HG03097 (cell line): ENCODE data around the gene PHF20.
"Not testable (repeated sequence)": the region's sequence is repeated elsewhere in the genome, so short reads cannot be mapped to it uniquely, and the experiment has no call there.

Experiments used
- ATAC-seq: cut with Tn5 transposase; IDR thresholded peaks from one replicate; pipeline ENCODE4 v1.9.1; 2021; ENCODE audit not compliant: unreplicated experiment, low FRiP score

PHF20 gene

DNA sequence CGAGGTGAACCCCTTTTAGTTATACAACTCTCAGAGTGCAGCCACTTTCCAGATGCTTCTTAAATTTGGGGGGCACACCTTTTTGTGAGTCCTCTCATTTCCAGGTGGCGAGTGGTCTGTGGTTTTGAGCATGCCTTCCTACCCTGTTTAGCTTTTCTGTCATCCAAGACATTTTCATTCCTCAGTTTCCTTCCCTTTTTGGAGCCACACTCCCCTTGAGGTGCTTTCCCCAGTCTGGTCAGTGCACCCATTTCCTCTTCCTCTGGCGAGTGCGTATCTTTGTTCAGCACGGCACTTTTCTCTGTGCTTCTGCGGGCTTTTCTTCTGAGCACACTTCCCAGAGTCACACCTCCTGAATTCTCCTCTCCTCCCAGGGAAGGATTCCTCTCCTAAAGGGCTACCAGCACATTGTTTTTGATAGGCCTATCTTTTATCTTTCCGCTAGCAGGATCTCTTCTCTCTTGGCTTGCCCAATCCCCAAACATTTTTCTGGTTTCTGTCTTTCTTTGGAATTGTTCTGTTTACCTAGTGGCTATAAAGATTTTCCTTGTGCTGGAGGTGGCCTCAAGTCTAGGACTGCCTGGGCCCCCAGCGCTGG lies 1.4 kb downstream of the PHF20 start:
- no peak for ATAC-seq

DNA sequence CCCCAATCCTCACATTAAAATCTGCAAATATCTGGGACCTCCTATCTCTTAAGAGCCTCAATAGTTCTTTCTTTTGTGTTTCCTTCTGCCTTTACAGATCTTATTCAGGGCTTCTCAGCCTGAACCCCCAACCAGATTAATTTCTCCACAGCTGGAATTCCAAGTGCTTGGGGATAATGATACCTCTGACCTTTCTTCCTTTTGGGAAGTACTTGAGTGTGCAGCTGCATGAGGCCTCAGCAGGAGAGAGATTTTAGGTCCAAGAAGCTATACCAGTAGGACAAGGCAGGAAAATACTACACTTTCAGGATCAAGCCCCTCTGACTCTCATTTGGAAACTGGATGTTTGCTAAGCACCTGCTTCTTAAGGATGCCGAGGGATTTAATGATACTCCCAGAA lies 2.6 kb downstream of the PHF20 start:
- ATAC-seq: no peak

DNA sequence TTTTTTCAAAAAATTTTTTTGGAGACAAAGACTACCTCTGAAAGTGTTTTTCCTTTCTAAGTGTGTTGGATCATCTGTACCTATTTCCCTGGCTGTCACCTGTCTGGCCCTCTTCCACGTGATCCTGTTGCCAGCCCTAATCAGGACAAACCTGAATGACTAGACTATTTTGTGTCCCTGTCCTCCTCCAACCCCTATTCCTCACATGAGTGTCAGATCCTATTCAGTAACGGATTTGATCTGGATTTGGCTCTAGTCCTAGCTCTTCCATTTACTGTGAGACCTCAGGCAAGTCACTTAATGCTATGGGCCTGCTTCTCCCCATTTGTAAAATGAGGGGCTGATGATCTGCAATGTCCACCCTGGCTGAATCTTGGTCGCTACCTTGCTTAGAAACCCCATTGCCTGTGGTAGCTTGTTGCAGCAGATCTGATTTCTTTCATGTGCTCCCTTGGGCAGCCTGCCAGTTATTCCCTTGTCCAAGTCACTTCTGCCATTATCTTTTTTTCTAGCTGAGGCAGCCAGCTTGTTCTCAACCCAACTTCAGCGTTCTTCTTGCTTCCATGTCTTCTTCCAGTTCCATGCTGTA lies 4.8 kb downstream of the PHF20 start:
- ATAC-seq: no peak

DNA sequence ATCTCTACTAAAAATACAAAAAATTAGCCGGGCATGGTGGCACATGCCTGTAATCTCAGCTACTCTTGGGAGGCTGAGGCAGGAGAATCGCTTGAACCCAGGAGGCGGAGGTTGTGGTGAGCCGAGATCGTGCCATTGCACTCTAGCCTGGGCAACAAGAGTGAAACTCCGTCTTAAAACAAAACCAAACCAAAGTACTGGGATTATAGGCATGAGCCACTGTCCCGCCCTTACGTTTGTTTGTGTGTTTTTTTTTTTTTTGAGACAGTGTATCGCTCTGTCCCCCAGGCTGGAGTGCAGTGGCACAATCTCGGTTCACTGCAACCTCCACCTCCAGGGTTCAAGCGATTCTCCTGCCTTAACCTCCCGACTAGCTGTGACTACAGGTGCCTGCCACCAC lies 12.0 kb downstream of the PHF20 start:
- ATAC-seq: not testable (repeated sequence)

DNA sequence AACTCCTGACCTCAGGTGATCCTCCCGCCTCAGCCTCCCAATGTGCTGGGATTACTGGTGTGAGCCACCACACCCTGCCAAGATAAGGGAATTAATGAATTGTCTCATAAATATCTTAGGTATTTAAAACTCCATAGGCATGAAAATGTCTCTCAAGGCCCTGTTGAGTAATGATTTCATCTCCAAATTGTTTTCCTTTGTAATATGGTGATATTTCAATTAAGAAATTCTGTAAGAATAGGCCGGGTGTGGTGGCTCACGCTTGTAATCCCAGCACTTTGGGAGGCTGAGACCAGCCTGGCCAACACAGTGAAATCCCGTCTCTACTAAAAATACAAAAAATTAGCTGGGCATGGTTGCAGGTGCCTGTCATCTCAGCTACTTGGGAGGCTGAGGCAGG lies 13.7 kb downstream of the PHF20 start:
- ATAC-seq: not testable (repeated sequence)

DNA sequence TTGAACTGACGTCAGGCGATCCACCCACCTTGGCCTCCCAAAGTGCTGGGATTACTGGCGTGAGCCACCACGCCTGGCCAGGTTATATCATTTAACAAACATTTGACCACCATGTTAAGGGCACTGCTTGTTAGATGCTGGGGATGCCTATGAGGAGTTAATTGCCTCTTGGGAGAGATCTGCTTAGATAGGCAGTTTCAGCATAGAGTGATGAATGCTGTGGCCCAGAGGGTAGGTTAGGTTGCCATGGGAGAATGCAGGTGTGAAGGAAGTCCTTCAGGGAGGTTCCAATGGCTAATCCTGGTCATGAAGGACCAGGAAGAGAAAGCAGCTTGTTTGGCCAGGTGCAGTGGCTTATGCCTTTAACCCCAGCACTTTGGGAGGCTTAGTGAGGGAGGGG lies 17.0 kb downstream of the PHF20 start:
- no peak for ATAC-seq

DNA sequence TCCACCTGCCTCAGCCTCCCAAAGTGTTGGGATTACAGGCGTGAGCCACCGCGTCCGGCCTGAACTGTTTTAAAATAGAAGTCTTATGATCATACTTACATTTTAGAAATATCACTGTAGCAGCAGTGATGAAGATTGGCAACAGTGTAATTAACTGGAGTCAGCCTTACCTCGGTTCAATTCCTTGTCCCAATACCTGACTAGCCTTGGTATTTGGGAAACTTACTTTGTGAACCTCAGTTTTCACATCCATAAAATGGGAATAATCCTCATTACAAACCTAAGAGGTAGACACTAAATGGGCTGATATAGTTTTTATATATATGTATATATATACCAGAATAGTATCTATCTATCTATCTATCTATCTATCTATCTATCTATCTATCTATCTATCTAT lies 19.3 kb downstream of the PHF20 start:
- ATAC-seq: no peak

DNA sequence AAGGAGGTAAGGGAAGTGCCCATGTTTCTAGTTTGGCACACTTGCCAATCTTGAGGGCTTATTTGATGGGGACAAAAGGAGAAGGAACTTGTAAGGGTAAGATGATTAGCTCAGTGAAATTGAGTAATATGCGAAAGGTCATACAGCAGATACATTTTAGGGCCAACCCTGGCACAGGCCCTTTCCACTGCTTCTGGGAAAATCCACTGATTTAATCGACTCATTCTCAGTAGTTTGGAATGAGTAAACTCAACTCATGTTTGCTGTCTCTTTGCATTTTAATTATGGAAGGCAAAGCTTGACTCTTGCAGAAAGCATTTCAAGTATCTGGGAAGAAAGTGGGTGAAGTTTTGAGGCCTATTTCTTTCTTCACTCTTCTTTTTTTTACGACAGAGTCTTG lies 20.0 kb downstream of the PHF20 start:
- no peak for ATAC-seq

DNA sequence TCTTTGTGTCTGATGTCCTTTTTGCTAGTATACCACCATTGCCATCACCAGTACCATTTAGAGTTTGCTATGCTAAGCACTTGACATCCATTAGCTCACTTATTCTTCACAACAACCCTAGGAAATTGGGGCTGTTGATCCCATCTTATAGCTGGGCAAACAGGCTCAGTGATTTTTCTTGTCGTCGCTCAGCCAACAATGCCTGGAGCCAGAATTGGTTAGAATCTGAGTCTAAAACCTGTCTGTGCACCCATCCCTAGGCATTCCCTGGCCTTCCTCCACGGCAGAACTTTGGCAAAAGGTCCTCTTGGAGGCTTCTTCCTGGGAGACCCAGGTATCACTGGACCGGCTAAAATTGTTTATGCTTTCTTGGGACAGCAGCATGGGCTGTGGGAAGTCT lies 20.9 kb downstream of the PHF20 start:
- ATAC-seq: no peak

DNA sequence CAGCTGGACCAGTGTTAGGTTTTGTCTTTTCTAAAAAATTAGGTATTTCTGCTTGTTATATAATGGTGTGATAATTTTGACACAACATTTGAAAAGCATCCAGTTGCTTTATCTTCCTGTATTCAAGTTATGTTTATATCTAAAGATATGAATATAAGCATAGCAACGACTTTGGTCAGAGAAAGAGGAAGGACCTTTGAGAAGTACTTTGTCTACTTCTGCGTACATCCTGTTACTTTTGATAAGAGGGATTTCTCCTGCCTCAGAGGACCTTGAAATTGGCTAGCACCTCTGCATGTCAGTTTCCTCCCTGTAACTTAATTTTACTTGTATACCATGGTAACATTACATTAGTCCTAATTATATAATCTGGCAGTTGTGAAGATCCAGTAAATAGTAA lies 24.8 kb downstream of the PHF20 start:
- ATAC-seq: no peak

DNA sequence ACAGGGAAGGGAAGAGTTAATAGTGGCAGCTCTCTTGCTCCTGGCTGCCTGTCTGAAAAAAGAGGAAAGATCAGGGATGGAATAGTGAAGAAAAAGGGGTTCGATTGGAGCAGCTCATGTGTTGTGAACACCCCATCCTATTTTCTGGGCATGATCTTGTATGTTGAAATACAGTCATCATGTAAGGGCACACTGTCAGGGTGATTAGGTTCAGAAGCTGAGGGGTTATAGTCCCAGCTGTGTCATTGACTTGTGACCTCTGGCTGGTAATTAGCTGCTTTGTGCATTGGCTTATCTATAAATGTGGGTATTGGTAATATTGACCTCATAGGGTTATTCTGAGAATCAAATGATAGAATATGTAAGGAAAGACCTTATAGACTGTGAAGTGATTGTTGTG lies 30.1 kb downstream of the PHF20 start:
- no peak for ATAC-seq

DNA sequence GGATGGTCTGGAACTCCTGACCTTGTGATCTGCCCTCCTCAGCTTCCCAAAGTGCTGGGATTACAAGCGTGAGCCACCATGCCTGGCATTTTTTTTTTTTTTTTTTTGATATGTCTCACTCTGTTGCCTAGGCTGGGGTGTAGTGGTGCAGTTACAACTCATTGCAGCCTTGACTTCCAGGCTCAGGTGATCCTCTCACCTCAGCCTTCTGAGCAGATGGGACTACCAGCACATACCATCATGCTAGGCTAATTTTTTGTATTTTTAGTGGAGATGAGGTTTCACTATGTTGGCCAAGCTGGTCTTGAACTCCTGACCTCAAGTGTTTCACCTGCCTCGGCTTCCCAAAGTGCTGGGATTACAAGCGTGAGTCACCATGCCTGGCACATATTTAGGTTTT lies 34.3 kb downstream of the PHF20 start:
- no peak for ATAC-seq

DNA sequence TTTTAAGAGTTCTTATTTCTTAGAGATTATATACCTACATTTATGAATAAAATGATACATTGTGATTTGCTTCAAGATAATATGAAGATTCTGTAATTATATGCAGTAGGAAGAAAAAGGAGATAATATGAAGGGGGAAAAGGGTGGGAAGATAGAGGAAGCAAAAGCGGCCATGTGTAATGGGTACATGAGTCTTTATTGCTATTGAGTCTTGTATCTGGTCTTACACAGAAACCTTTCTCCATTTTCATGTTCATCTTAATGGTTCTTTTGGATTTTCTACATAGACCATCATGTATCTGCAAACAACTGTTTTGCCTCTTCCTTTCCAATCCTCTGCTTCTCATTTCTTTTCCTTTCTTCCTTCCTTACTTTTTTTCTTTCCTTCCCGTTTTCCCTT lies 36.1 kb downstream of the PHF20 start:
- no peak for ATAC-seq

DNA sequence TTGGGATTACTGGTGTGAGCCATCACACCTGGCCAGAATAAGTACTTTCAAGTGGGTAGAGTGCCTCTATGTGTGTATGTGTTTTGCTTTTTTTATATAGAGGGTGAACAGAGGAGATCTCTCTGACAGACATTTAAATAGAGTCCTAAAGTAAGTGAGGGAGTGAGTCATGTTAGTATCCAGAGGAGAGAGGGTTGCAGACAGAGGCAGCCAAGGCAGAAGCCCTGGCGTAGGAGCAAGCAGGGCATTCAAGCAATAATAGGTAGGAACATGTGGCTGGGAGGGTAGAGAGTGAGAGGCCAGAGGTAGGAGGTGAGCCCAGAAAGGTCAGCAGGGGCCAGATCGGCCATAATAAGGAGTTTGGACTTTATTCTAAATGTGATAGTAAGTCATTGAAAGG lies 48.9 kb downstream of the PHF20 start:
- no peak for ATAC-seq

DNA sequence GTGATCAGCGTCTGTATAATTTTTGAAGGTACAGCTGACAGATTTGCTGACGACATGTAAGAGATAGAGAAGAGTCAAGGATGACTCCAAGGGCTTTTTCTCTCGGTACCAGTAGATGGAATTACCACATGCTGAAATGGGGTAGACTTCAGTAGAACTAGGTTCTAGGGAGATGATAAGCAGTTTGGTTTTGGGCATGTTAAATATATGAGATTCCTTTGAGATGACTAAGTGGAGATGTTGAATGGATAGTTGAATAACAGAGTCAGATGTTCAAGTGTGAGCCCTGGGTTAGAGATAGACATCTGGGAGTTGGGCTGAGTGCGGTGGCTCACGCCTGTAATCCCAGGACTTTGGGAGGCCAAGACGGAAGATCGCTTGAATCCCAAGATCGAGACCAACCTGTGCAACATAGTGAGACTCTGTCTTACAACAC lies 50.0 kb downstream of the PHF20 start:
- ATAC-seq: no peak

DNA sequence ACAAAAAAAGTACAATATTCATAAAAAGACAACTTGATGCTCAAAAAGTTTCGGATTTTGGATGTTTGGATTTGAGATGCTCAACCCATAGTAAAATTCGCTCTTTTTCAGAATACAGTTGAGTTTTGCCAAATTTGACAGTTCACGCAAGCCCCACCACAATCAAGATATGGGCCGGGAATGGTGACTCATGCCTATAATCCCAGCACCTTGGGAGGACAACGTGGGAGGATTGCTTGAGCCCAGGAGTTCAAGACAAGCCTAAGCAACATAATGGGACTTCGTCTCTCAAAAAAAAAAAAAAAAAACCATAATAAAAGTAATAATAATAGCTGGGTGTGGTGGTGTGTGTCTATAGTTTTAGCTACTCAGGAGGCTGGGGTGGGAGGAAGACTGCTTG lies 51.3 kb downstream of the PHF20 start:
- no peak for ATAC-seq

DNA sequence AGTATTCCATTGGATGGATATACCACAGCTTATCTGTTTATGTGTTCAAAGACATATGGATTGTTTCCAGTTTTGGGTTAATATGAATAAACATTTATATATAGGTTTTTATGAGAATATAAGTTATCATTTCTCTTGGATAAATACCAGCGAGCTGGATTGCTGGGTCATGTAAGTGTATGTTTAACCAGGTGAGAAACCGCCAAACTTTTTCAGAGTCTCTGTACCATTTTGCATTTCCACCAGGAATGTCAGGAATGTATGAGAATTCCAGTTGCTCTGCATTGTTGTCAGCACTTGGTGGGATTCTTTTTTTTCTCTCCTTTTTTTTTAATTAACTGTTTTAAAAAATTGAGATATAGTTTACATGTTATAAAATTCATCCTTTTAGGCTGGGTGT lies 52.1 kb downstream of the PHF20 start:
- ATAC-seq: no peak

DNA sequence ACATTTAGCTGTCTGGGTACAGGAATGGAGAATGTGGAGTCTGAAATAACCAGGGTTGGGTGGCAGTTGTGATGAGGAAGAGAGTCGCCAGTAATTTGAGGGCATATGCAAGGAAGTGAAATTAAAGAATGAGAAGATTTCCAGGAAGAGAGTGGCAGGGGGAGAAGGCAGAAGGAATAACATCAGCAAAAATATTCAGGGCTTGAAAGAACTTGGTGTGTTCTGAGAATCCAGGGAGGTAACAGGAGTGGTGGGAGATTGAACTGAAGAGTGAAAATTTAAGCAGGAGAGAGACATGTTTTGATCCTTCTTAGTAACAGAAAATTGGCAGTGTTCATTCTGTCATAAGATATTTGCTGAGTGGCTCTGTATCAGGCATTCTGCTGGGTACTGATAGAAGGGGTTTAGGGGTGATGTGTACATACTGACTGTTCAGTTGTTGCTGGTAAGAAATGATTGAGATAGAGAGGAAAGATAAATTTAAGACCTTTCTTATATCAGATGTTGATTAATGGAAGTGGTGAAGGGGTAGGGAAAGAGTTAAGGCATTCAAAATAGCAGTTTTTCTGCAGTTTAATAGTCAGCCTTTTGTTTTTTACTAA lies 54.7 kb downstream of the PHF20 start:
- ATAC-seq: no peak

DNA sequence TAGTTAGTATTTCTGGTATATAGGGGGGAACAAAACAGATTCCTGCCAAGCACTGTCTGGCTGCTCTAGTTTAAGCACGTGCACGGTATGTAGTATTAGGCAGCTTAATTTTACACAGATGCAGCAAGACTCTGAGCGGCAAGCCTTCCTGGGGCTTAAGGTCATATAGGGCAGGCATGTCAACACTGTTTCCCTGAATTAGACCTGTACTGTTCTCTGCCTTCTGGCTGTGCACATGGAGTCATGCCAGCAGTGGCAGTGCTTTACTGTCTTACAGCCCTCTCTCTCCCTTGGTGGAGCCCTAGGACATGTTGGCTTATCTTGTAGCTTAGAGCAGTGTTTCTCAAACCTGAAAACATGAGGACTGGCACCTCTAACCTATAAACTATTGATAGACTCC lies 56.6 kb downstream of the PHF20 start:
- ATAC-seq: no peak

DNA sequence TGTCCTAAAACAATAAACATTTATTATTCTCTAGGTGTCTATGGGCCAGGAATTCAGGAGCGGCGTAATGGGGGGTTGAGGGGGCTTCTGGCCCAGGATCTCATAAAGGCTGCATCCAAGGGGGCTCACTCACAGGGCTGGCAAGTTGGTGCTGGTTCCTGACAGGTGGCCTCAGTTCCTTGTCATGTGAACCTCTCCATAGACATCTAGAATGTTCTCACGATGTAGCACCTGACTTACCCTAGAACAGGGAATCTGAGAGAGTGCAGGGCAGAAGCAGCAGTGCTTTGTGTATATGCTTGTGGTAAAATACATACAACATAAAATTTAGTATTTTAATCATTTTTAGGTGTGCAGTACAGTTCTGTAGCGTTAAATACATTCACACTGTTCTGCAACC lies 57.1 kb downstream of the PHF20 start:
- no peak for ATAC-seq

DNA sequence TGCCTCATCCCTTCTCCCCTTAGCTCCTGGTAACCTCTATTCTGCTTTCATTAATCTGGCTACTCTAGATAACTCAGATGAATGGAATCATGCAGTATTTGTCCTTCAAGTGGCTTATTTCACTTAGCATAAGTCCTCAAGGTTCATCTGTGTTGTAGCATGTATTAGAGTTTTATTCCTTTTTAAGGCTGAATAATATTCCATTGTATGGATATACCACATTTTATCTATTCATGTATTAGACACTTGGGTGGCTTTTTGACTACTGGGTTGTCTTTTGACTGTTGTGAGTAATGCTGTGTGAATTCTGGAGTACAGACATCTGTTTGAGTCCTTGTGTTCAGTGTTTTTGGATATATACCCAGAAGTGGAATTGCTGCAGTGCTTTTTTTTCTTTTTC lies 58.4 kb downstream of the PHF20 start:
- no peak for ATAC-seq

DNA sequence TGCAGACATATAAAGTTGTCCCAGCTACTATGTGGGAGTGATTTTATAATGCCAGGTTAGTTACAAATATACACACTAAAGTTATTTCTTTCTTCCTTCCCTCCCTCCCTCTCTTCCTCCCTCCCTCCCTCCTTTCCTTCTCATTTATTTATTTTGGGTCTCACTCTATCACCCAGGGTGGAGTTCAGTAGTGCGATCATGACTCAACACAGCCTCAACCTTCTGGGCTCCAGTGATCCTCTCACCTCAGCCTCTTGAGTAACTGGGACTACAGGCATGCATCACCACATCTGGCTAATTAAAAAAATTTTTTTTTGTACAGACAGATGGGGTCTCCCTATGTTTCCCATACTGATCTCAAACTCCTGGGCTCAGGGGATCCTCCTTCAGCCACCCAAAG lies 59.2 kb downstream of the PHF20 start:
- no peak for ATAC-seq

DNA sequence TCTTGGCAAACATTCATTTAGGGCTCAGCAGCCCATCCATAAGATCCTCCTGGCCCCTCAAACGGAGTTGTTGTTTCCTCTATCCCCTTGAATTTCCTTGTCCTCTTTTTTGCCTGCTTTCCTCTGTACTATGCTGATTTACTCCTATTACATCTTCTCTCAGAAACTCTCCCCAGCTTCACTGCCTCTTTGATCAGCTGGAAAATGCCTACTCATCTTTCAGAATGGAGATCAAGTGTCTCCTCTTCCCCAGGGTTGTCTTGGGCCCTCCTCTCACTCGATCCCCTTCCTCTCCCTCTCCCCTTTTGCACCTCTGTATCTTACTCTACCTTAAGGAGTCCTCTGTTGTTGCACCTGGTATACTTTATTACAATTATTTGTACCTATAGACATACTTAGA lies 60.2 kb downstream of the PHF20 start:
- no peak for ATAC-seq
